NCI-H345 (cell line): ENCODE data around the gene DSCAM.
"Not testable (repeated sequence)": the region's sequence is repeated elsewhere in the genome, so short reads cannot be mapped to it uniquely, and the experiment has no call there.

Experiments
- DNase-seq: peaks from one replicate; lab custom pipeline; 2025; lab: John Stamatoyannopoulos, UW

Gene DSCAM

GRCh38 chr21:40049031-40049930, 797.7 kb downstream of the DSCAM start:
- DNase-seq, result peak; percentile 87

GRCh38 chr21:40047993-40048730, 798.8 kb downstream of the DSCAM start:
- DNase-seq, result peak; percentile 42

GRCh38 chr21:40047211-40047610, 799.7 kb downstream of the DSCAM start:
- no peak for DNase-seq

- no peak for DNase-seq
Observed at GRCh38 chr21:40043866-40044265, 803.1 kb downstream of the DSCAM start.

GRCh38 chr21:40043423-40043822, 803.5 kb downstream of the DSCAM start:
- peak; percentile 29 for DNase-seq

- DNase-seq, result no peak
Observed at GRCh38 chr21:40041446-40041845, 805.5 kb downstream of the DSCAM start.

GRCh38 chr21:40033156-40033782, 813.7 kb downstream of the DSCAM start:
- not testable (repeated sequence) for DNase-seq

- DNase-seq, result no peak
Observed at GRCh38 chr21:40029888-40030287, 817.1 kb downstream of the DSCAM start.

- DNase-seq, result not testable (repeated sequence)
Observed at GRCh38 chr21:40028393-40028792, 818.6 kb downstream of the DSCAM start.

GRCh38 chr21:40021558-40022351, 825.2 kb downstream of the DSCAM start:
- no peak for DNase-seq

- no peak for DNase-seq
Observed at GRCh38 chr21:40020651-40021050, 826.3 kb downstream of the DSCAM start.

- no peak for DNase-seq
Observed at GRCh38 chr21:40018871-40019475, 828.0 kb downstream of the DSCAM start.

GRCh38 chr21:40016667-40017066, 830.3 kb downstream of the DSCAM start:
- DNase-seq, result no peak

GRCh38 chr21:40016234-40016633, 830.7 kb downstream of the DSCAM start:
- DNase-seq, result no peak

GRCh38 chr21:40015818-40016217, 831.1 kb downstream of the DSCAM start:
- DNase-seq, result no peak

- no peak for DNase-seq
Observed at GRCh38 chr21:40014394-40014793, 832.6 kb downstream of the DSCAM start.

- no peak for DNase-seq
Observed at GRCh38 chr21:40013001-40013735, 833.8 kb downstream of the DSCAM start.

- no peak for DNase-seq
Observed at GRCh38 chr21:40011371-40011770, 835.6 kb downstream of the DSCAM start.

- no peak for DNase-seq
Observed at GRCh38 chr21:40002978-40003377, 844.0 kb downstream of the DSCAM start.

- no peak for DNase-seq
Observed at GRCh38 chr21:39984286-39984991, 862.5 kb downstream of the DSCAM start.
